Trophoblast cell (in vitro differentiated cells and primary cell): Measurements from ENCODE around the gene SGMS1.

Source experiments
- DNase-seq, 2 donors: peaks; one replicate each; pipeline ENCODE4 v3.0.0-alpha.2; 2016
- H2AFZ ChIP-seq: 2 replicates; pipeline ENCODE4 v1.6.1; 2013; ENCODE audit warnings: low read length, moderate library complexity, mild to moderate bottlenecking; ENCODE audit not compliant: insufficient read depth, poor library complexity
- H2AK5ac ChIP-seq: 2 replicates; pipeline ENCODE4 v1.6.1; 2013; ENCODE audit warnings: mild to moderate bottlenecking, low read length
- H2BK120ac ChIP-seq: 2 replicates; pipeline ENCODE4 v1.6.1; 2013; ENCODE audit warnings: low read length, mild to moderate bottlenecking, moderate library complexity; ENCODE audit not compliant: insufficient read depth, poor library complexity
- H2BK12ac ChIP-seq: 2 replicates; pipeline ENCODE4 v1.6.1; 2013; ENCODE audit warnings: mild to moderate bottlenecking, low read length, moderate library complexity
- H2BK5ac ChIP-seq: 2 replicates; pipeline ENCODE4 v1.6.1; 2013; ENCODE audit warnings: low read length, low read depth, moderate library complexity, mild to moderate bottlenecking; ENCODE audit not compliant: poor library complexity
- H3K14ac ChIP-seq: 2 replicates; pipeline ENCODE4 v1.6.1; 2013; ENCODE audit warnings: mild to moderate bottlenecking, low read length
- H3K18ac ChIP-seq: 2 replicates; pipeline ENCODE4 v1.6.1; 2013; ENCODE audit warnings: mild to moderate bottlenecking, low read length
- H3K23ac ChIP-seq: 2 replicates; pipeline ENCODE4 v1.6.1; 2013; ENCODE audit warnings: low read length
- H3K27ac ChIP-seq: 2 replicates; pipeline ENCODE4 v1.5.1; 2013; ENCODE audit warnings: low read depth, mild to moderate bottlenecking, inconsistent platforms, low read length, moderate library complexity
- H3K27me3 ChIP-seq: 2 replicates; pipeline ENCODE4 v1.6.1; 2013; ENCODE audit warnings: inconsistent platforms, mild to moderate bottlenecking, low read length, moderate library complexity; ENCODE audit not compliant: insufficient read depth
- H3K36me3 ChIP-seq, 2 experiments: 1 replicate in 1 of 2; 2 replicates in 1 of 2; pipeline ENCODE4 v1.6.1; 2013; ENCODE audit warnings: low read length in 2 of 2, mild to moderate bottlenecking in 2 of 2, moderate library complexity in 1 of 2; ENCODE audit not compliant: insufficient read depth in 2 of 2, control insufficient read depth in 1 of 2
- H3K4ac ChIP-seq: 2 replicates; pipeline ENCODE4 v1.6.1; 2013; ENCODE audit warnings: low read depth, mild to moderate bottlenecking, low read length, moderate library complexity
- H3K4me1 ChIP-seq, 2 experiments: 1 replicate in 1 of 2; 2 replicates in 1 of 2; pipeline ENCODE4 v1.6.1; 2013; ENCODE audit warnings: low read length in 2 of 2, mild to moderate bottlenecking in 2 of 2, moderate library complexity in 1 of 2; ENCODE audit not compliant: insufficient read depth in 2 of 2, control insufficient read depth in 1 of 2
- H3K4me2 ChIP-seq: 2 replicates; pipeline ENCODE4 v1.6.1; 2013; ENCODE audit warnings: inconsistent platforms, mild to moderate bottlenecking, low read length, moderate library complexity
- H3K4me3 ChIP-seq: 2 replicates; pipeline ENCODE4 v1.5.1; 2013; ENCODE audit warnings: mild to moderate bottlenecking, low read depth, low read length, inconsistent platforms
- H3K79me1 ChIP-seq: one replicate; pipeline ENCODE4 v1.6.1; 2013; ENCODE audit warnings: low read length
- H3K79me2 ChIP-seq: 2 replicates; pipeline ENCODE4 v1.6.1; 2013; ENCODE audit warnings: low read length, mild to moderate bottlenecking; ENCODE audit not compliant: control insufficient read depth, insufficient read depth, poor library complexity
- H3K9ac ChIP-seq: 2 replicates; pipeline ENCODE4 v1.6.1; 2013; ENCODE audit warnings: mild to moderate bottlenecking, low read length
- H3K9me3 ChIP-seq: 2 replicates; pipeline ENCODE4 v1.6.1; 2013; ENCODE audit warnings: low read depth, mild to moderate bottlenecking, control low read depth, inconsistent platforms, low read length; ENCODE audit not compliant: insufficient read depth
- H4K12ac ChIP-seq: 2 replicates; pipeline ENCODE4 v1.6.1; 2013; ENCODE audit warnings: low read depth, mild to moderate bottlenecking, low read length, moderate library complexity
- H4K8ac ChIP-seq: 2 replicates; pipeline ENCODE4 v1.6.1; 2013; ENCODE audit warnings: low read depth, mild to moderate bottlenecking, low read length, moderate library complexity
- H4K91ac ChIP-seq: one replicate; pipeline ENCODE4 v1.6.1; 2013; ENCODE audit warnings: low read depth, mild to moderate bottlenecking, low read length, moderate library complexity
- WGBS: extraction: QIAGEN DNeasy Blood & Tissue Kit; methylation state at CpG from one replicate; pipeline ENCODE4 v1.1.7; 2013; ENCODE audit warnings: missing lambda C conversion rate; ENCODE audit not compliant: insufficient read length, insufficient coverage; ENCODE audit errors: extremely low coverage; 5-methylcytosine and 5-hydroxymethylcytosine counted together

Gene SGMS1

DNA sequence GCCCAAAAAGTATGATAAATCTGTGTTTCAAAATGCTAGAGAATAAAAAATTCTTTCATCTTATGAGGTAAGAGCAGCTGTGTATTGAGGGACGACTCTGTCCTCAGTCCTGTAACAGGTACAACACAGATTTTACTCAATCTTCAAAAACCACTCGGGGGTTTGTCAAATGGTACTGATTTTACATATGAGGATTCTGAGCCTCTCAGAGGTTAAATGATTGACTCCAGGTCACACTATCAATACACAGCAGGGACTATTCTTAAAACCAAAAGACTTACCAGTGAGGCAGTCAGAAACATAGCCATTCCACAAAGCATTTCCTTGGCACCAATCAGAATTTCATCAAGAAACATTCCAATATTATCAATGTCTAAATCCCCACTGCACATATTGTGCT is 95.5 kb downstream of the SGMS1 start:
- Histone ChIP-seq H3K18ac (no peak overlapping the region), H2BK5ac (no peak overlapping the region)
- no CpG with 5 or more reads among the region's 2 CpGs for WGBS

DNA sequence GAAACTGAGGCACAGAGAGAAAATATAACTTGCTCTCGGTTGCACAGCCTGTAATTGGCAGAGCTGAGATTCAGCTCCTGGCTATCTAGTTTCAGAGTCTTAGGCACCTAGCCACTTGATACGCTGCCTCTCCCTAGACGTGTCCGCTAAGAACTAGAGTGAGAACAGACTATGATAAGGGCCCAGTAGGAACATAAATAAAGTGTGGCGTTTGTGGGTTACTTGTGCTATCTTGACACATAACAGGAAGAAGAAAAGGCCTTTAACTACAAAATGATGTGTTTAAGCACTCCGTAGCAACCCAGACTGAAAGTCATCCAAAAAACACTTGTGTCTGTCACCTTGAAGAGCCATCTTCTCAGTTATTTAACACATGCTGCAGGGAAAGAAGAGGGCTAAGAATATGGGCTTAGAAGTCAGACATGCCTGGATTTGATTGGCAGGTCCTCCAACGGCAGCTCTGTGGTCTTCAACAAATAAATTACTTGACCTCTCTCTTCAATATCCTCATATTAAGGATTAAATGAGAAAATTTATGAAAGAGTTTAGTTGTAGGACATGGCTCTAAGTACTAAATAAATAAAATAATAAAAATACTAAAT is 96.2 kb downstream of the SGMS1 start:
- Histone ChIP-seq H2AFZ (no peak overlapping the region), H3K4ac (no peak overlapping the region), H3K27ac (no peak overlapping the region), H3K9ac (no peak overlapping the region), H3K18ac (no peak overlapping the region), H2BK120ac (no peak overlapping the region), H2AK5ac (no peak overlapping the region), H2BK5ac (no peak overlapping the region), H2BK12ac (no peak overlapping the region), H3K23ac (no peak overlapping the region), H3K4me2 (no peak overlapping the region), H3K9me3 (no peaks in the 10 kb centered on the region), H3K4me3 (no peak overlapping the region), H4K91ac (no peak overlapping the region), H3K4me1 (peaks cover 0 to 3% of the 10 kb centered on the region in 2 experiments), H3K27me3 (no peaks in the 10 kb centered on the region), H4K8ac (no peak overlapping the region), H4K12ac (no peak overlapping the region), H3K14ac (no peak overlapping the region), H3K79me1 (no peaks in the 10 kb centered on the region), H3K79me2 (no peaks in the 10 kb centered on the region), H3K36me3 (no peaks in the 10 kb centered on the region)
- DNase-seq: no peak
- WGBS: no CpG with 5 or more reads among the region's 7 CpGs

More for the DNA sequence above, 95.5 kb downstream of the SGMS1 start:
- Histone ChIP-seq H4K12ac (no peak overlapping the region), H2BK120ac (no peak overlapping the region), H3K9ac (no peak overlapping the region), H3K4me3 (no peak overlapping the region), H3K79me2 (no peaks in the 10 kb centered on the region), H3K23ac (no peak overlapping the region), H2BK12ac (no peak overlapping the region), H3K79me1 (no peaks in the 10 kb centered on the region), H4K8ac (no peak overlapping the region), H3K4me1 (no peaks in the 10 kb centered on the region), H3K27me3 (no peaks in the 10 kb centered on the region), H3K27ac (no peak overlapping the region), H3K14ac (no peak overlapping the region), H2AK5ac (no peak overlapping the region), H2AFZ (no peak overlapping the region), H3K4me2 (no peak overlapping the region), H3K9me3 (no peaks in the 10 kb centered on the region), H3K4ac (no peak overlapping the region), H3K36me3 (no peaks in the 10 kb centered on the region), H4K91ac (no peak overlapping the region)
- DNase-seq: no peak

DNA sequence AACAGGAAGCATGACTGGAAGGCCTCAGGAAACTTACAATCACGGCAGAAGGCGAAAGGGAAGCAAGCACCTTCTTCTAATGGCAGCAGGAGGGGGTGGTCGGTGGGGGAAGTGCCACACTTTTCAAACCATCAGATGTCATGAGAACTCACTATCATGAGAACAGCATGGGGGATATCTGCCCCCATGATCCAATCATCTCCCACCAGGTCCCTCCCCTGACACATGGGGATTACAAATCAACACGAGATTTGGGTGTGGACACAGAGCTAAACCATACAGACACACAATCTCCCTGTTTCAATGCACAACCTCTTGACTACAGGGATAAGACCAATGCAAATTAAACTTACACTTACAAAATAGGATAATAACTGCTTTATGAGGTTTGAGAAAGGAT is 97.6 kb downstream of the SGMS1 start:
- Histone ChIP-seq H3K79me1 (no peaks in the 10 kb centered on the region), H3K4me1 (peaks cover 0 to 5% of the 10 kb centered on the region in 2 experiments), H3K36me3 (no peaks in the 10 kb centered on the region), H3K23ac (no peak overlapping the region), H3K4me2 (no peak overlapping the region), H3K18ac (no peak overlapping the region), H3K79me2 (no peaks in the 10 kb centered on the region), H2AK5ac (no peak overlapping the region), H2BK120ac (no peak overlapping the region), H4K12ac (no peak overlapping the region), H4K8ac (no peak overlapping the region), H3K27ac (no peak overlapping the region), H3K14ac (no peak overlapping the region), H2BK12ac (no peak overlapping the region), H3K4ac (no peak overlapping the region), H2BK5ac (no peak overlapping the region), H3K4me3 (no peak overlapping the region), H4K91ac (no peak overlapping the region), H3K9ac (no peak overlapping the region), H3K27me3 (no peaks in the 10 kb centered on the region), H2AFZ (no peak overlapping the region), H3K9me3 (no peaks in the 10 kb centered on the region)
- no peak for DNase-seq
- no CpG with 5 or more reads among the region's 4 CpGs for WGBS

- Histone ChIP-seq H3K4me1 (peaks cover 0 to 7% of the 10 kb centered on the region in 2 experiments), H3K36me3 (no peaks in the 10 kb centered on the region), H3K18ac (no peak overlapping the region), H3K23ac (no peak overlapping the region), H3K27ac (no peak overlapping the region), H2BK12ac (no peak overlapping the region), H3K79me2 (no peaks in the 10 kb centered on the region), H3K9ac (no peak overlapping the region), H4K8ac (no peak overlapping the region), H3K9me3 (no peaks in the 10 kb centered on the region), H4K12ac (no peak overlapping the region), H3K79me1 (no peaks in the 10 kb centered on the region), H3K14ac (no peak overlapping the region), H2AFZ (no peak overlapping the region), H2AK5ac (no peak overlapping the region), H4K91ac (no peak overlapping the region), H3K4ac (no peak overlapping the region), H2BK5ac (no peak overlapping the region), H3K4me2 (no peak overlapping the region), H3K27me3 (no peaks in the 10 kb centered on the region), H3K4me3 (no peak overlapping the region), H2BK120ac (no peak overlapping the region)
- no peak for DNase-seq
Measured at GRCh38 chr10:50523357-50523756, 100.4 kb downstream of the SGMS1 start.
